PC-3 (cell line): ENCODE results near the gene QARS1. TPM values are rescaled to one million over a fixed set of nuclear protein-coding genes. Genes with fewer than 3 reads are reported as not detected.
A peak's percentile ranks its signal among the peaks of the same experiment; 100 is the strongest.

Source experiments
- ATAC-seq: fragments of 200-7000 bp; cut with Tn5 transposase; 2 replicates; pipeline ENCODE4 v1.9.1; 2020; ENCODE audit warnings: mild to moderate bottlenecking, moderate library complexity
- BruUV-seq: library from RNA; stranded (reverse); fragments of 400-500 nt; replicated peaks from 2 replicates; lab custom pipeline; 2021; lab: Mats Ljungman, UMichigan
- CTCF ChIA-PET: fragments of 300-600 bp; sonication (Branson Sonifier 250); formaldehyde crosslinking; loops from one replicate; lab custom pipeline; 2022; ENCODE audit warnings: antibody characterized with exemption; lab: Charles Lee
- POLR2A ChIA-PET: fragments of 300-600 bp; sonication (Branson Sonifier 250); formaldehyde crosslinking; loops from one replicate; lab custom pipeline; 2022; ENCODE audit warnings: antibody characterized with exemption; ENCODE audit not compliant: unreplicated experiment; lab: Charles Lee
- DNase-seq: peaks from one replicate; pipeline ENCODE4 v3.0.0-alpha.2; 2015
- H2AFZ ChIP-seq: fragments of 300-600 bp; sonication (generic); 2 replicates; pipeline ENCODE4 v1.6.0; 2016; ENCODE audit warnings: antibody characterized with exemption, low read length
- H3F3A ChIP-seq: fragments of 300-600 bp; sonication (generic); one replicate; pipeline ENCODE4 v1.6.0; 2017; ENCODE audit warnings: antibody characterized with exemption, low read length, control low read depth, mild to moderate bottlenecking; ENCODE audit not compliant: unreplicated experiment
- H3K27ac ChIP-seq: fragments of 300-600 bp; sonication (generic); 2 replicates; pipeline ENCODE4 v1.5.1; 2016; ENCODE audit warnings: mild to moderate bottlenecking, low read length
- H3K27me3 ChIP-seq: fragments of 300-600 bp; sonication (generic); 2 replicates; pipeline ENCODE4 v1.6.1; 2016; ENCODE audit warnings: low read length, mixed read lengths
- H3K36me3 ChIP-seq: fragments of 300-600 bp; sonication (generic); 2 replicates; pipeline ENCODE4 v1.6.1; 2016; ENCODE audit warnings: low read depth, mixed run types, low read length, mixed read lengths
- H3K4me1 ChIP-seq: fragments of 300-600 bp; sonication (generic); 2 replicates; pipeline ENCODE4 v1.5.1; 2016; ENCODE audit warnings: low read length; ENCODE audit not compliant: insufficient read depth
- H3K4me2 ChIP-seq: fragments of 300-600 bp; sonication (generic); 2 replicates; pipeline ENCODE4 v1.6.0; 2016; ENCODE audit warnings: low read length
- H3K4me3 ChIP-seq: fragments of 300-600 bp; sonication (generic); 2 replicates; pipeline ENCODE4 v1.5.1; 2016; ENCODE audit warnings: mild to moderate bottlenecking, low read length, mixed read lengths
- H3K79me2 ChIP-seq: fragments of 300-600 bp; sonication (generic); 2 replicates; pipeline ENCODE4 v1.6.1; 2017; ENCODE audit warnings: low read length, mixed read lengths
- H3K9ac ChIP-seq: fragments of 300-600 bp; sonication (generic); 2 replicates; pipeline ENCODE4 v1.6.0; 2016; ENCODE audit warnings: mild to moderate bottlenecking, low read length
- H3K9me2 ChIP-seq: fragments of 300-600 bp; sonication (generic); replicated peaks from 2 replicates; pipeline ENCODE4 v1.6.1; 2016; ENCODE audit warnings: mixed run types, low read length, mixed read lengths
- H3K9me3 ChIP-seq: fragments of 300-600 bp; sonication (generic); 2 replicates; pipeline ENCODE4 v1.6.1; 2016; ENCODE audit warnings: low read length, mixed read lengths
- H4K20me1 ChIP-seq: fragments of 300-600 bp; sonication (generic); 2 replicates; pipeline ENCODE4 v1.6.1; 2016; ENCODE audit warnings: low read length, mixed read lengths
- CTCF ChIP-seq: fragments of 300-600 bp; sonication (generic); conservative IDR thresholded peaks from 2 replicates; pipeline ENCODE4 v1.5.1; 2017; ENCODE audit warnings: antibody characterized with exemption, low read depth, mild to moderate bottlenecking, low read length
- EZH2 ChIP-seq: fragments of 300-600 bp; sonication (generic); IDR thresholded peaks from one replicate; pipeline ENCODE4 v1.6.1; 2017; ENCODE audit warnings: antibody characterized with exemption, mild to moderate bottlenecking, low read length; ENCODE audit not compliant: unreplicated experiment
- EZH2phosphoT487 ChIP-seq: fragments of 300-600 bp; sonication (generic); IDR thresholded peaks from 2 replicates; pipeline ENCODE4 v1.6.1; 2018; ENCODE audit warnings: mild to moderate bottlenecking, antibody characterized with exemption, low read length, borderline replicate concordance
- intact Hi-C: fragments of 100-400 bp; cut with micrococcal nuclease; formaldehyde crosslinking; loops from 2 replicates; pipeline ENCODE4 v1.9.0; 2023
- total RNA-seq: library from RNA; depleted of rRNA; stranded (reverse); fragments of >200 nt; gene quantifications from 2 replicates; pipeline ENCODE4 v1.2.3, GENCODE V29; 2014

QARS1 gene
- total RNA-seq, 1 experiment from 2014 or later, result 316 TPM

- Histone ChIP-seq H3K4me3 (no peak overlapping the region), H3K79me2 (peaks cover 3% of the 10 kb centered on the region), H3F3A (peaks cover 7% of the 10 kb centered on the region), H2AFZ (no peak overlapping the region), H3K36me3 (peaks cover 11% of the 10 kb centered on the region; the same call in 1 of the 2 replicates), H3K9ac (no peak overlapping the region), H3K4me2 (no peak overlapping the region), H4K20me1 (no peaks in the 10 kb centered on the region), H3K9me2 (no peaks in the 10 kb centered on the region), H3K27ac (no peak overlapping the region), H3K4me1 (peaks cover 2% of the 10 kb centered on the region; the same call in 1 of the 2 replicates), H3K9me3 (no peaks in the 10 kb centered on the region), H3K27me3 (no peaks in the 10 kb centered on the region)
- CTCF ChIA-PET, result no interaction called here
- POLR2A ChIA-PET, result interaction anchor here (0.5 kb wide), 1 partner anchor 104 kb away, joined by 4 read pairs; no protein-coding TSS in a partner anchor
- DNase-seq (peak; percentile 16), ATAC-seq (no peak)
- TF ChIP-seq CTCF (no peak), EZH2 (no peak), EZH2phosphoT487 (no peak)
- BruUV-seq, result no TSS peak
- intact Hi-C loops, result no loop called here
Measured at GRCh38 chr3:49124991-49125670, 20.6 kb upstream of the QARS1 start.

- POLR2A ChIA-PET, result no interaction called here
- Histone ChIP-seq H3K9me2 (no peaks in the 10 kb centered on the region), H3K27ac (no peak overlapping the region), H3K9ac (no peak overlapping the region), H3K27me3 (no peaks in the 10 kb centered on the region), H3K36me3 (peaks cover 11% of the 10 kb centered on the region; the same call in 1 of the 2 replicates), H3K4me3 (no peak overlapping the region), H4K20me1 (no peaks in the 10 kb centered on the region), H3K4me2 (no peak overlapping the region), H3K79me2 (peaks cover 12% of the 10 kb centered on the region), H3F3A (peaks cover 7% of the 10 kb centered on the region), H2AFZ (no peak overlapping the region), H3K9me3 (no peaks in the 10 kb centered on the region), H3K4me1 (peaks cover 12% of the 10 kb centered on the region)
- ATAC-seq, result no peak
- no peak for DNase-seq
- CTCF ChIA-PET, result no interaction called here
- BruUV-seq, result no TSS peak
- TF ChIP-seq EZH2, result no peak
- intact Hi-C loops, result no loop called here
Measured at GRCh38 chr3:49124203-49124602, 19.6 kb upstream of the QARS1 start.

GRCh38 chr3:49123687-49124086 lies 19.1 kb upstream of the QARS1 start:
- peaks cover 7% of the 10 kb centered on the region for H3F3A ChIP-seq
- DNase-seq (no peak), ATAC-seq (no peak)
- H3K9ac ChIP-seq, result no peak overlapping the region
- no peak overlapping the region for H3K4me2 ChIP-seq
- H3K27ac ChIP-seq, result no peak overlapping the region
- no peaks in the 10 kb centered on the region for H4K20me1 ChIP-seq
- ChIA-PET CTCF (no interaction called here), POLR2A (no interaction called here)
- H3K4me3 ChIP-seq, result no peak overlapping the region
- no peaks in the 10 kb centered on the region for H3K9me2 ChIP-seq
- H2AFZ ChIP-seq, result no peak overlapping the region
- TF ChIP-seq EZH2phosphoT487 (no peak), CTCF (no peak), EZH2 (no peak)
- peaks cover 15% of the 10 kb centered on the region for H3K4me1 ChIP-seq
- BruUV-seq, result no TSS peak
- intact Hi-C loops, result no loop called here
- H3K79me2 ChIP-seq, result peaks cover 17% of the 10 kb centered on the region
- no peaks in the 10 kb centered on the region for H3K27me3 ChIP-seq
- H3K9me3 ChIP-seq, result no peaks in the 10 kb centered on the region
- peaks cover 14% of the 10 kb centered on the region; the same call in 1 of the 2 replicates for H3K36me3 ChIP-seq
